GM11168 (cell line): ENCODE results near the gene SH3D19.
"Not testable (repeated sequence)": the region's sequence is repeated elsewhere in the genome, so short reads cannot be mapped to it uniquely, and the experiment has no call there.

Source experiments
- in situ Hi-C: fragments of 300-500 bp; cut with MboI; formaldehyde crosslinking; loops from one replicate; pipeline ENCODE4 v1.12.0; 2022; ENCODE audit warnings: low sequenced_read_pairs; ENCODE audit not compliant: unreplicated experiment

Gene SH3D19

DNA sequence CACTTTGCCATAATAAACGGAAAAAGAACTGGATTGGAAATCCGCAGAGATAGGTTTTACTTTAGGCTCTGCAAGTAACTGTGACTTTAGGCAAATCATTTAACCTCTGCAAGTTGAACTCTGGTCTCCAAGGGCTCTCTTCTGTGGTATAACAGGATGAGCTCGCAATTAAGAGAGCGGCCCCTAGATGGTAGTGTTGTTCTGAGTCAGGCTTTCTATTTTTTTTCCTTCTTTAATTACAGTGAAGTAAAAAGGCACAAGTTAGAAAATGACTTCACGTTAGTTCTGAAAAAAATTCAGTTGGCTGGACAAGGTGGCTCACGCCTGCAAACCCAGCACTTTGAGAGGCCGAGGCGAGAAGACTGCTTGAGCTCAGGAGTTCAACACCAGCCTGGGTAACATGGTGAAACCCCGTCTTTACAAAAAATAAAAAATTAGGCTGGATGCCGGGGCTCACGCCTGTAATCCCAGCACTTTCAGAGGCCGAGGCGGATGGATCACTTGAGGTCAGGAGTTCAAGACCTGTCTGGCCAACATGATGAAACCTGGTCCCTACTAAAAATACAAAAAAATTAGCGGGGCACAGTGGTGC is 207.9 kb downstream of the SH3D19 start:
- in situ Hi-C loops: loop anchor here (25.0 kb wide), 1 partner anchor 495 kb away; no protein-coding TSS in a partner anchor

DNA sequence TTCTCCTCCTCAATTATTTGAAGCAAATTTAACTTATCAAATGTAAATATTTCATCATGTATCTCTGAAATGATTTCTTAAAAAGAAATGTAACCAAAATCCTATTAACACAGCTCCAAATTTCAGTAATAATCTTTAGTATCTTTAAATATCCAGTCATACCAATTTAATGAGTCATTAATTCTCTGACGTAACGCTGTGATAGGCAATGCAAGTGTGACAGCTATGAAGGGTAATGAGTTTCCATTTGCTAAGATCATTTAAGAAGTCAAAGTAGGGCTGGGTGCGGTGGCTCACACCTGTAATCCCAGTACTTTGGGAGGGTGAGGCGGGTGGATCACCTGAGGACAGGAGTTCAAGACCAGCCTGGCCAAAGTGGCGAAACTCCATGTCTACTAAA is 210.4 kb downstream of the SH3D19 start:
- in situ Hi-C loops: loop anchor here (25.0 kb wide), 1 partner anchor 497 kb away; no protein-coding TSS in a partner anchor

- in situ Hi-C loops: loop anchor here (25.0 kb wide), 1 partner anchor 498 kb away; no protein-coding TSS in a partner anchor
Measured at GRCh38 chr4:151114338-151114737, 211.1 kb downstream of the SH3D19 start.

DNA sequence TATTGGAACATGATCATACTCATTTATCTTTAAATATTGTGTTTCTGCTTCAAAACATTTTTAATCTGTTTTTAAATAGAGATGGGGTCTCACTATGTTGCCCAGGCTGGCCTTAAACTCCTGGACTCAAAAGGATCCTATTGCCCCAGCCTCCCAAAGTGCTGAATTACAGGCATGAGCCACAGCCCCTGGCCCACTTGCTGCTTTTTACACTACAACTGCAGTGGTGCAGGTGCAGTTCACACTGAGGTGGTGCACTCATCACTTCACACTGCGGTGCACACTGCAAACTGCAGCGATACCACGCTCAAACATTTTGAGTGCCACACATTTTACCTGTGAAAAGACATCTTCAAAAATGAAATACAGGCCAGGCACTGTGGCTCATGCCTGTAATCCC is 215.2 kb downstream of the SH3D19 start:
- in situ Hi-C loops: loop anchor here (25.0 kb wide), 1 partner anchor 502 kb away; no protein-coding TSS in a partner anchor

- in situ Hi-C loops: loop anchor here (25.0 kb wide), 1 partner anchor 505 kb away; no protein-coding TSS in a partner anchor
Measured at GRCh38 chr4:151107063-151107462, 218.3 kb downstream of the SH3D19 start.

DNA sequence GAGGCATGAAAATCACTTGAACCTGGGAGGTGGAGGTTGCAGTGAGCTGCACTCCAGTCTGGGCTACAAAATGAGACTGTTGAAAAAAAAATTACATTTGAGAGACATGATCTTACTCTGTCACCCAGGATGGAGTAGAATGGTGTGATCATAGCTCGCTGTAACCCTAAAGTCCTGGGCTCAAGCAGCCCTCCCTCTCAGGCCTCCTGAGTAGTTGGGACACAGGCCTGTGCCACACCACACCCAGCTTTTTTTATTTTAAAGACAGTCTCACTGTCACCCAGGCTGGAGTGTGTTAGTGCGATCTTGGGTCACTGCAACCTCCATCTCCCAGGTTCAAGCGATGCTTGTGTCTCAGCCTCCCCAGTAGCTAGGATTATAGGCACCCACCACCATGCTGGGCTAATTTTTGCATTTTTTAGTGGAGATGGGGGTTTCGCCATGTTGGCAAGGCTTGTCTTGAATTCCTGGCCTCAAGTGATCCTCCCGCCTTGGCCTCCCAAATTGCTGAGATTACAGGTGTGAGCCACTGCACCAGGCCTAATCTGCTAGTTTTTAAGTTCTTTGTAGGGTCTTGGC is 219.9 kb downstream of the SH3D19 start:
- in situ Hi-C loops: loop anchor here (25.0 kb wide), 1 partner anchor 507 kb away; no protein-coding TSS in a partner anchor

DNA sequence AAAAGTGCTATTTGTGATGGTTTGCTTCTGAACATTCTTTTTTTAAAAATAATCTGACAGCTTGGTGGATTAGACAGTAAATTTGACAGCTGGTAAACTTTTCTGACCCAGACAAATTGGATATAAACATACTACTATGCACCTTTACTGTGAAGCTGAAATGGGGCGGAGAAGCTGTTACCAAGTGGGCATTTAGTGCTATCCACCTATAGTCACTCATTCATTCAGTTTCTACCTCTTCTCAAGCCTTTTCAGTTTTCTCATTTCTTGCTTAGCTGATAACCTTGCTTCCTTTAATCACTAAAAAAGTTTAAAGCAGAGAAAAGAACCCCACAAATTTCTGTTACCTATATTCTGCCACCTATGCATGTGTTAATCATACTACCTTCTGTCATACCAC is 220.8 kb downstream of the SH3D19 start:
- in situ Hi-C loops: loop anchor here (25.0 kb wide), 1 partner anchor 508 kb away; no protein-coding TSS in a partner anchor

DNA sequence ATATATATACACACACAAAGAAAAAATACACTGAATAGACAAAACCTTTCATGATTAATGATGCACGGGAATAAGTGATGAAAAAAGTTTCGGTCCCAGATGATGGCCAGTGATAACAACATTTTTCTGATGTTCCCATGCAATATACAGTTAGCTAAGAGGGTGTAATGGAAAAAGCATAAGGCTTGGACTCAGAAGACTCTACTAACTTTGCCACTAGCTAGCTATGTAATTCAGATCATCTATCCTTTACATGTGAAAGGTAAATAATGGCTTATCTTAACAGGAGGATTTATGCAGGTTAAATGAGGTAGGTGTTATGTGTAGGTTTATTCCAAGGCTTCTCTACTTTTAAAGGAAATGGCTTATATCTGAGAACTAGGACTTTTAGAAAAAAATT is 221.6 kb downstream of the SH3D19 start:
- in situ Hi-C loops: loop anchor here (25.0 kb wide), 1 partner anchor 509 kb away; no protein-coding TSS in a partner anchor

DNA sequence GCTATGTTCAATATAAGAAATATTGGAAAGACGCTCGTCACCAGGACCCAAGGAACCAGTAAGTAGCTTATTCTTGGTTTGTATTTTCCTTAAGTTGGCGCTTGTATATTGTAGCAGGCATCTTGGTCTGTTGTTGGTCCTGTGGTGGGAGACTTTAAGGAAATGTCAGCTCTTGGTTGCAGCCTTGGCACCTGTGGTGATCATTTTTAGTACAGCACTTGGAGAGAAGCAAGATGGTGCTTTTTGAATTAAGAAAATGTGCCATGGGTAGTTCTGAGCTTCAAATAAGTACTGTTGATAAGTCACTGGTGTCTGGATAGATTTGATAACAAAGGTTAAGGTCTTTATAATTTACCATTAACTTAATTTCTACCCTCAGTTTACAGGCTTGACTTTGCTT is 224.9 kb downstream of the SH3D19 start:
- in situ Hi-C loops: loop anchor here (25.0 kb wide), 1 partner anchor 512 kb away; no protein-coding TSS in a partner anchor

DNA sequence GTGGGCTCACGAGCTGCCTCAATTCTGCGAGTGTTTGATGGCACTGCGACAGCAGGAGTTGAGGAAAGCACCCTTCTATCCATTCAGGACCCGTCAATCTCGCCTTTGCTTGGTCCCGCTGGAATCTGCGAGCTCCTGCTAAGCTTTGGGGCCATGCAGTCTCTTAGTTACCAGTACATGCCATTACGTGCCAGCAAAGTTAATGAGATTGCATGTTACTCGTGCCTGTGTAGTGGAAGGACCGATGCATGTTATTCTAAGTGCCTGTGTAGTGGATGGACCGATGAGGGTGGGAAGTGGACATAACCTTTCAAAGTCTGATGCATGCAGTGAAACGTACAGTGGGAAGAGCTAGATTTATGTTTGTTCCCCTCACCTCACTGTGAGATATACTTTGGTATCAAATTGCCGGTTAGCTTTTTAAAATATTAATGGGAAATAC is 225.4 kb downstream of the SH3D19 start:
- in situ Hi-C loops: loop anchor here (25.0 kb wide), 1 partner anchor 512 kb away; no protein-coding TSS in a partner anchor

GRCh38 chr4:151099229-151099975 is 226.0 kb downstream of the SH3D19 start, which contains the start of gene RPS3A:
RPS3A (plus strand) TSS chr4:151099628; CDS start chr4:151099653, 25 bp downstream.
- in situ Hi-C loops: no loop called here

DNA sequence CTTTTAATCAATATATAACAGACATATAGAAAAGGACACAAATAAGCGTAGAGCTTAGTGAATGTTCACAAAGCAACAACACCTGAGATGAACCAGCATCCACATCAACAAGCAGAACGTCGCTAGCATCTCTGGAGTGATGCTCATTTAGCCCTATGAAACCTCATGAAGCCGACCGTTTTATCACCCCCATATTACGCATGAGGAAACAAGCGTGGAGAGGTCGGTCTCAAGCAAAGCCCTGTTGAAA is 226.5 kb downstream of the SH3D19 start:
- in situ Hi-C loops: no loop called here

DNA sequence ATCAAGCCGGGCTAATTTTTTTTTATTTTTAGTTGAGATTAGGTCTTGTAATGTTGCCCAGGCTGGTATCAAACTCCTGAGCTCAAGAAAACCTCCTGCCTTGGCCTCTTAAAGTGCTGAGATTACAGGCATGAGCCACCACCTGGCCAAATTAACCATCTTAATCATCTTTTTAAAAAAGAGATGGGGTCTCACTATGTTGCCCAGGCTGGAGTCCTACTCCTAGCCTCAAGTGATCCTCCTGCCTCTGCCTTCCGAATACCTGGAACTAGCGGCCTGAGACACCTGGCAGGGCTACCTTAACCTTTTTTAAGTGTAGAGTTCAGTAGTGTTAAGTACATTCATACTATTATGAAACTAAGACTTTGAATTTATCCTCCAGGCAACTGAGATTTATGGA is 227.6 kb downstream of the SH3D19 start:
- in situ Hi-C loops: no loop called here

GRCh38 chr4:151095142-151095541 is 230.3 kb downstream of the SH3D19 start:
- in situ Hi-C loops: no loop called here

DNA sequence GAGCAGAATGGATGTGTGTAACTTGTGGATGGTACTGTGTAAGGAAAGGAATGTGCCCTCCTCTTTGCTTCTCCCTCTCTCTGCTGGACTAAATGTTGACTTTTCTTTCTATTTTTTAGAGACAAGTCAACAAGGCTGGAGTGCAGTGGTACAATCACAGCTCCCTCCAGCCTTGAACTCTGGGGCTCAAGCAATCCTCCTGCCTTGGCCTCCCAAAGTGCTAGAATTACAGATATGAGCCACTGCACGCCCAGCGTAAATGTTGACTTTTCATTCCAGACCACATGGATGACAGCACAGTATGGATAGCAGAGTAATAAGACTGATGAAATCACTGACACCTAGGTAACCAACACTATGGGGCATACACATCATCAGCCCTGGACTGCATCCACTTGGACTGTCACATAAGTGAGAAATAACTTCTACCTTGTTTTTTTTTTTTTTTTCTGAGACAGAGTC is 231.1 kb downstream of the SH3D19 start:
- in situ Hi-C loops: no loop called here

DNA sequence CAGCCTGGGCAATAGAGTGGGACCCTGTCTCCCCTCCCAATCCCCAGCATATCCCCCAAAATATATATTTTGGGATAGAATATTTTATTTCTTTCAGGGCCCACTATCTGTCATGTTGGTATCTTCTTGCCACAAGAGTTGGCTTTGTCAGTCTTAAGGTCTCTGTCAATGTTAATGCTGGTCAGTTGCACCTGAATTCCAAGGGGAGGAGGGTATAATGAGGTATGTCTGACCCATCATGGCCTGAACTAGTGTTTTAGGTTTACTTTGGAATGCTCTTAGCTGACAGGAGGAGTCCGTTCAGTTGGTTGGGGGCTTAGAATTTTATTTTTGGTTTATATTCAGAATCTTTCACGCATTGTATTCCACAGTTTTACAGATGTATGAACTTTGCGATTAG is 232.2 kb downstream of the SH3D19 start:
- in situ Hi-C loops: no loop called here

DNA sequence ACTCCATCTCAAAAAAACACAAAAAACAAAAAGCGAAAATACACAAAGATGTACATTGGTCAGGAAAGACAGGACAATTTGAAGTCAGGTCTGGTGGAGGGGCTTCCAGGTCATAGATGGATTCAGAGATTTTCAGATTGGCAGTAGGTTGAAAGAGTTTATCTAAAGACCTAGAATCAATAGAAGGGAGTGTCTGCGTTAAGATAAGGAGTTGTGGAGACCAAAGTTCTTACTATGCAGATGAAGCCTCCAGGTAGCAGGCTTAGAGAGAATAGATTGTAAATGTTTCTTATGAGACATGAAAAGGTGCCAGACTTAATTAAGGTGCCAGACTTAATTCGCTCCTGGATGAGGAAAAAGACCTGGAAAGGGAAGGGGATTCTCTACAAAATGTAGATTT is 232.9 kb downstream of the SH3D19 start:
- in situ Hi-C loops: no loop called here

DNA sequence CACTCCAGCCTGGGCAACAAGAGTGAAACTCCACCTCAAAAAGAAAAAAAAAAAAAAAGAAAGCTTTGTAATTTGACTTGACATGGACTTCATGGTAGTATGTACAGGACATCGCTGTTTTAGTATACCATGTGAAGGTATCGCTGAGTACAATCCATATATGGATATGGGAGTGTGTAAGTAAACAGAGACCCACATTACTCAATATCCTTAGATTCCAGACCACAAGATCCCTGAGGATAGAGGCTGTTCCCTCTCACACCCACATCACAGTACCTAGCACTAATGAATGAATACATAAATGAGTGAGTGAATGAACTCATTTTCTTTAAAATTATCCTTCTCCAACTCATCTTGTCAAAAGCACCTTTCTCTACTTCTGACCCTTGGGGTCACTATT is 234.4 kb downstream of the SH3D19 start:
- in situ Hi-C loops: no loop called here

- in situ Hi-C loops: no loop called here
Measured at GRCh38 chr4:151087467-151087866, 237.9 kb downstream of the SH3D19 start.

DNA sequence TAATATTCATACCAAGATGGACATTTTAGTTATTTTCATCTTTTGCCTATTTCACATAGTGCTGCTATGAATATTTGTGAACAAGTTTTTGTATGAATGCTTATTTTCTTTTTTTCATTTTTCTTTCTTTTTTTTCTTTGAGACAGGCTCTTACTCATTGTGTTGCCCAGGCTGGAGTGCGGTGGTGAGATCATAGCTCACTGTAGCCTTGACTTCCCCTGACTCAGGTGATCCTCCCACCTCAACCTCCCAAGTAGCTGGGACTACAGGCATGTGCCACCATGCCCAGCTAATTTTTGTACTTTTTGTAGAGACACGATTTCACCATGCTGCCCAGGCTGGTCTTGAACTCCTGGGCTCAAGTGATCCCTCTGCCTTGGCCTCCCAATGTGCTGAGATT is 247.4 kb downstream of the SH3D19 start:
- in situ Hi-C loops: not testable (repeated sequence)

DNA sequence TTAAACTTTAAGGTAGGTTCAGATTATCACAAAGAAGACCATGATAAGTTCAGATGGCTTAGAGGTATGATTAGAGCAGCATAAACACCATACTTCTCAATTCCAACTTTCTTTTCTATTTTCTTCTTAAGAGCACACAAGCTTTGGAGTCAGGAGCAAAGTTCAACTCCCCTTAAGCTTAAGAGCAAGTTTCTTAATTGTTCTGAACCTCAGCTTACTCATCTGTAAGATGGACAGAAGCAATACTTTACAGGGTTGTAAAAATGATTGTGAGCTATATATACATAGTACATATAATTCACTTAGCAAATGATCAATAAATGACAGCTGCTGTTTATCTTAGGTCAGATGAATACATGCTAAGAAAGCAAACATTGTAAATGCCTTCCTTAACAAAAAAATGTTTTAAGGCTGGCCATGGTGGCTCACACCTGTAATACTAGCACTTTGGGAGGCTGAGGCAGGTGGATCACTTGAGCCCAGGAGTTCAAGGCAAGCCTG is 250.9 kb downstream of the SH3D19 start:
- in situ Hi-C loops: no loop called here
